ENCODE measurements around the gene ARHGAP6.

Gene ARHGAP6

DNA sequence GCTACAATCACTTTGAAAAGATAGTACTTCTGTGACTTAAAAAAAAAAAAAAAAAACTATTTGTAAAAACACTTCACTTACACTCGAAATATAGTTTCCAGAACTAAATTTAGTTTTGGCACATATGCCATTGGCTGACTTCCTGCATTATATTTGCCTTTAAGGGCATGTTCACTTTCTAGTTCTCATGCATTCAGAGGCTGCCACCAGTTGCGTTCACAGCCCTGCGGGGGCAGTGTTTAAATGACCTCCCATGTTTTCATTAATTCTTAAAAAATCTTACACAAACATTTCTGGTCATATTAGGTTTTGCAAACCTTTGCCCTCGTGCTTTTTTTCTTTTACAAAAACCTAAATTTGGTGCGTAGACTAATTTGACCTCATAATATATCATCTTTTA, 12.4 kb upstream of the ARHGAP6 start:
- no peak for ATAC-seq

GRCh38 chrX:11672213-11672612, 6.5 kb upstream of the ARHGAP6 start:
- TF ChIP-seq ZNF565 (CRISPR knock-in tag; conservative IDR thresholded peaks at IDR 0.05; ENCODE audit: low read depth) (no peak), TOX (CRISPR knock-in tag; IDR thresholded peaks at IDR 0.05; ENCODE audit: borderline replicate concordance) (no peak), PPARA (CRISPR knock-in tag; IDR thresholded peaks at IDR 0.05; ENCODE audit: borderline replicate concordance) (no peak), ZNF70 (CRISPR knock-in tag; IDR thresholded peaks at IDR 0.05) (no peak), ARNTL (CRISPR knock-in tag; IDR thresholded peaks at IDR 0.05; ENCODE audit: borderline replicate concordance, low read depth) (no peak), ZFP3 (CRISPR knock-in tag; IDR thresholded peaks at IDR 0.05) (no peak), SNAI2 (CRISPR knock-in tag; IDR thresholded peaks at IDR 0.05) (no peak), ZNF8 (CRISPR knock-in tag; IDR thresholded peaks at IDR 0.05) (no peak), CSRNP3 (CRISPR knock-in tag; IDR thresholded peaks at IDR 0.05) (no peak), ZFP30 (CRISPR knock-in tag; IDR thresholded peaks at IDR 0.05) (no peak), ESRRG (CRISPR knock-in tag; IDR thresholded peaks at IDR 0.05) (no peak), OSR1 (CRISPR knock-in tag; IDR thresholded peaks at IDR 0.05) (no peak), BACH2 (CRISPR knock-in tag; IDR thresholded peaks at IDR 0.05; ENCODE audit: borderline replicate concordance) (no peak), CSDC2 (CRISPR knock-in tag; IDR thresholded peaks at IDR 0.05) (no peak), PATZ1 (CRISPR knock-in tag; IDR thresholded peaks at IDR 0.05; ENCODE audit: borderline replicate concordance) (no peak), ZC3H10 (CRISPR knock-in tag; IDR thresholded peaks at IDR 0.05) (no peak)
- TF ChIP-seq, protein P1, sequence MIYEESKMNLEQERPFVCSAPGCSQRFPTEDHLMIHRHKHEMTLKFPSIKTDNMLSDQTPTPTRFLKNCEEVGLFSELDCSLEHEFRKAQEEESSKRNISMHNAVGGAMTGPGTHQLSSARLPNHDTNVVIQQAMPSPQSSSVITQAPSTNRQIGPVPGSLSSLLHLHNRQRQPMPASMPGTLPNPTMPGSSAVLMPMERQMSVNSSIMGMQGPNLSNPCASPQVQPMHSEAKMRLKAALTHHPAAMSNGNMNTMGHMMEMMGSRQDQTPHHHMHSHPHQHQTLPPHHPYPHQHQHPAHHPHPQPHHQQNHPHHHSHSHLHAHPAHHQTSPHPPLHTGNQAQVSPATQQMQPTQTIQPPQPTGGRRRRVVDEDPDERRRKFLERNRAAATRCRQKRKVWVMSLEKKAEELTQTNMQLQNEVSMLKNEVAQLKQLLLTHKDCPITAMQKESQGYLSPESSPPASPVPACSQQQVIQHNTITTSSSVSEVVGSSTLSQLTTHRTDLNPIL (CRISPR knock-in tag; IDR thresholded peaks at IDR 0.05; ENCODE audit: low read depth), result no peak
- TF ChIP-seq, protein P2, sequence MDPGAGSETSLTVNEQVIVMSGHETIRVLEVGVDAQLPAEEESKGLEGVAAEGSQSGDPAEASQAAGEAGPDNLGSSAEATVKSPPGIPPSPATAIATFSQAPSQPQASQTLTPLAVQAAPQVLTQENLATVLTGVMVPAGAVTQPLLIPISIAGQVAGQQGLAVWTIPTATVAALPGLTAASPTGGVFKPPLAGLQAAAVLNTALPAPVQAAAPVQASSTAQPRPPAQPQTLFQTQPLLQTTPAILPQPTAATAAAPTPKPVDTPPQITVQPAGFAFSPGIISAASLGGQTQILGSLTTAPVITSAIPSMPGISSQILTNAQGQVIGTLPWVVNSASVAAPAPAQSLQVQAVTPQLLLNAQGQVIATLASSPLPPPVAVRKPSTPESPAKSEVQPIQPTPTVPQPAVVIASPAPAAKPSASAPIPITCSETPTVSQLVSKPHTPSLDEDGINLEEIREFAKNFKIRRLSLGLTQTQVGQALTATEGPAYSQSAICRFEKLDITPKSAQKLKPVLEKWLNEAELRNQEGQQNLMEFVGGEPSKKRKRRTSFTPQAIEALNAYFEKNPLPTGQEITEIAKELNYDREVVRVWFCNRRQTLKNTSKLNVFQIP (CRISPR knock-in tag; IDR thresholded peaks at IDR 0.05; ENCODE audit: borderline replicate concordance, low read depth), result no peak
- no peak for ATAC-seq

More for the DNA sequence above, 12.4 kb upstream of the ARHGAP6 start:
- TF ChIP-seq RARB (CRISPR knock-in tag; IDR thresholded peaks at IDR 0.05), result no peak
- no peak for TF ChIP-seq ESRRG (CRISPR knock-in tag; IDR thresholded peaks at IDR 0.05)
- TF ChIP-seq ZFP3 (CRISPR knock-in tag; IDR thresholded peaks at IDR 0.05), result no peak
- TF ChIP-seq, protein P1 (CRISPR knock-in tag; IDR thresholded peaks at IDR 0.05; ENCODE audit: low read depth), result no peak

DNA sequence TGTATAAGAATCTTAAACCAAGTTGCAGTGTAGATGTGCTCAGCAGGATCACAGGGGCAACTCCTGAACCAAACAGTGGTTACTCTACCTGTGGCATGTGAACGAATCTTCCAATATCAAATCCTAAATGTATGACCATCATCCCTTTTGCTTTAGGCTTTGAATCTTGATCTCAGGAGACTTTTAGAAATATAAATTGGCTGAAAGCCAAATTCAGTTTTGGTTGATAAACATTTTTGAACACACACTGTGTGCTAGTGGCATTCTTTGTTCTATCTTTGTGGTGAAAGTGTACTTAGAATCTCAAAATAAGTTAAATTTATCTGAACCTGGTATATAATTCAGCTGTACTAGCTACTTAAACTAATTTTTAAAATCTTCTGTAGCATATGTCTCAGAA, 4.6 kb upstream of the ARHGAP6 start:
- no peak for ATAC-seq
- TF ChIP-seq RARB (CRISPR knock-in tag; IDR thresholded peaks at IDR 0.05) (no peak), ZNF8 (CRISPR knock-in tag; IDR thresholded peaks at IDR 0.05) (no peak), TCF4 (CRISPR knock-in tag; IDR thresholded peaks at IDR 0.05; ENCODE audit: borderline replicate concordance) (no peak), ISL1 (CRISPR knock-in tag; IDR thresholded peaks at IDR 0.05) (no peak), ZNF70 (CRISPR knock-in tag; IDR thresholded peaks at IDR 0.05) (no peak), PPARA (CRISPR knock-in tag; IDR thresholded peaks at IDR 0.05; ENCODE audit: borderline replicate concordance) (no peak), CSRNP3 (CRISPR knock-in tag; IDR thresholded peaks at IDR 0.05) (no peak), GLIS3 (CRISPR knock-in tag; IDR thresholded peaks at IDR 0.05) (no peak), CSDC2 (CRISPR knock-in tag; IDR thresholded peaks at IDR 0.05) (no peak), ZNF565 (CRISPR knock-in tag; conservative IDR thresholded peaks at IDR 0.05; ENCODE audit: low read depth) (no peak), ARNTL (CRISPR knock-in tag; IDR thresholded peaks at IDR 0.05; ENCODE audit: borderline replicate concordance, low read depth) (no peak)
- TF ChIP-seq, protein P2 (CRISPR knock-in tag; IDR thresholded peaks at IDR 0.05; ENCODE audit: borderline replicate concordance, low read depth), result no peak
